ENCODE data around the gene HOXD9.
A peak's percentile ranks its signal among the peaks of the same experiment; 100 is the strongest.

DNA sequence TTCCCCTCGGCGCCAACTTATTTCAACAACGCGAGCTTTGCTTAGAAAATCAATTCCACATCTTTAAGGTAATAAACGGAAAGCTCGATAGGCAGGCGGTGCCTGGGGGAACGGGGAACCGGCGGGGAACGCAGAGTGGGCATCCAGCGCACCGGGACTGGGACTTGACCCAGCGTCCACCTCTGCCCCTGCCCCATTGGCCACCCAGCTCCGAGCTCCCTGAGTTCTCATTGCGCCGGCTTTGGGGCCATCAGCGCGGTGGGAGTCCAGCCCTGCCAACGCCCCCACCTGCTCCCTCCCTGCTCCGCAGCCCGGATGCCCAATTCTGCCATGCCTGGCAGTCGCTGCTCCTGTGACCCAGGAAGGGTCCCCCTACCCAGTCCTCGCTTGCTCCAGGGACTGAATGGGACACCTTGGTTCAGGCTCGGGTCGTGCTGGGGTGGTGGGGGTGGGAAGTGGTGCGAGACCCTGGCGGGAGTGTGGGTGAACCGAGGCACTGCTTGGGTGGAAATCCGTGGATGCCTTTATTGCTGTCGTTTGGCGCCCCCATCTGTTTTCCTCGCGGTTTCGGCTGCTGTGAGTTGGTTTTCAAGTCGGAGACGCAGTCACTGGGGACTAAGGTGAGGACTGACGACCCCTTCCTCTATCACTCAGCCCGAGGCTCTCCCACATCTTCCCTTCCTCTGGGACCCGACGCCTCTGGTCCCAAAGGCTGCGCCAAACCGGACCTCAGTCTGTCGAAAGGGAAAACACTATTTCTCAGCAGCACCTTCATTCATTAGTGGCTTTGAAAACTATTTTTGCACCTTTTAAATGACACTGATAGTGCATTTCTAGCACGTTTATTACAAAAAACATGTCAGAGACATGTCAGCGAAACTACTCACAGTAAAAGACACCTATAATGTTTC is 36.4 kb upstream of the HOXD9 start:
- TF ChIP-seq, protein P1, sequence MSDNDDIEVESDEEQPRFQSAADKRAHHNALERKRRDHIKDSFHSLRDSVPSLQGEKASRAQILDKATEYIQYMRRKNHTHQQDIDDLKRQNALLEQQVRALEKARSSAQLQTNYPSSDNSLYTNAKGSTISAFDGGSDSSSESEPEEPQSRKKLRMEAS (IDR thresholded peaks at IDR 0.05) = no peak
- TF ChIP-seq EZH2 (IDR thresholded peaks at IDR 0.05; ENCODE audit: low read depth, low read length, severe bottlenecking) = peak; percentile 52
- TF ChIP-seq, protein P2, sequence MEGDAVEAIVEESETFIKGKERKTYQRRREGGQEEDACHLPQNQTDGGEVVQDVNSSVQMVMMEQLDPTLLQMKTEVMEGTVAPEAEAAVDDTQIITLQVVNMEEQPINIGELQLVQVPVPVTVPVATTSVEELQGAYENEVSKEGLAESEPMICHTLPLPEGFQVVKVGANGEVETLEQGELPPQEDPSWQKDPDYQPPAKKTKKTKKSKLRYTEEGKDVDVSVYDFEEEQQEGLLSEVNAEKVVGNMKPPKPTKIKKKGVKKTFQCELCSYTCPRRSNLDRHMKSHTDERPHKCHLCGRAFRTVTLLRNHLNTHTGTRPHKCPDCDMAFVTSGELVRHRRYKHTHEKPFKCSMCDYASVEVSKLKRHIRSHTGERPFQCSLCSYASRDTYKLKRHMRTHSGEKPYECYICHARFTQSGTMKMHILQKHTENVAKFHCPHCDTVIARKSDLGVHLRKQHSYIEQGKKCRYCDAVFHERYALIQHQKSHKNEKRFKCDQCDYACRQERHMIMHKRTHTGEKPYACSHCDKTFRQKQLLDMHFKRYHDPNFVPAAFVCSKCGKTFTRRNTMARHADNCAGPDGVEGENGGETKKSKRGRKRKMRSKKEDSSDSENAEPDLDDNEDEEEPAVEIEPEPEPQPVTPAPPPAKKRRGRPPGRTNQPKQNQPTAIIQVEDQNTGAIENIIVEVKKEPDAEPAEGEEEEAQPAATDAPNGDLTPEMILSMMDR (IDR thresholded peaks at IDR 0.05; ENCODE audit: control extremely low read depth in 1 of 3, insufficient read depth in 1 of 3, low read depth in 1 of 3, low read length in 3 of 3) = peak in 2 of 3 experiments; percentile 54 to 64; a peak in 3 of 4 replicates
- TF ChIP-seq JUN (IDR thresholded peaks at IDR 0.05; ENCODE audit: low read depth, low read length) = no peak
- TF ChIP-seq CEBPB (IDR thresholded peaks at IDR 0.05; ENCODE audit: low read depth, low read length) = no peak
- TF ChIP-seq PHF8 (conservative IDR thresholded peaks at IDR 0.05; ENCODE audit: low read depth, low read length) = no peak
